ENCODE results near the gene UBE2G1.

Gene UBE2G1

GRCh38 chr17:4247361-4247970 lies 119.0 kb downstream of the UBE2G1 start:
- DNase-seq (ENCODE audit: low spot score) = no peak

DNA sequence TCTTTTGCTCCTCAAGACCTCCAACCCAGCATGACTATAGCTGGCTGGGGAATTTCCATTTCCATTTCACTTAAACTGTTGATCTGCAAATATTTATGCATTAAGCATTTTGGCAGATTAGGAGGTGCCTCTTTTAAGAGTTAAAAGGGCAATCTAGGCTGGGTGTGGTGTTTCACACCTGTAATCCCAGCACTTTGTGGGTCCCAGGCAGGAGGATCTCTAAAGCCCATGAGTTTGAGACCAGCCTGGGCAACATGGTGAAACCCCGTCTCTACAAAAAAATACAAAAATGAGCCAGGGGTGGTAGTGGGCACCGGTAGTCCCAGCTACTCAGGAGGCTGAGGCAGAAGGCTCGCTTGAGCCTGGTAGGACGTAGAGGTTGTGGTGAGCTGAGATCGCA lies 119.8 kb downstream of the UBE2G1 start:
- DNase-seq (ENCODE audit: low spot score) = no peak

- no peak for DNase-seq (ENCODE audit: low spot score)
Measured at GRCh38 chr17:4241535-4241934, 124.9 kb downstream of the UBE2G1 start.

DNA sequence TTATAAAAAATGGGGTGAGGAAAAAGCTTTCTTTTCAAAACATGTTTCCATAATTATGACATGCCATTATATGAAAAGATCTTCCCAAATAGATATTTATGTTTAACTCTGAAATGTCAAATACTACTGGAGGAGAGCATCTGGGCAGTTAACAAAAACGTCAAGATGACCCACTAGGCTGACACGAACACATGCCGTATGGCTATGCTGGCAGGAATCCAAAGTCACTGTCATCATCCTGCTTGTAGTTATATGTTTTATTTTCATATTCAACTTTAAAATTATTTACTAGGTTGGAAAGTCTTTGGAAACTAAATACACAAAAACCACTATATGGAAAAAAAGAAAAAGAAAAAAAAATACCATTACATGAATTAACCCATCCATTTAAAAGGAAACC lies 130.0 kb downstream of the UBE2G1 start:
- no peak for DNase-seq (ENCODE audit: low spot score)

DNA sequence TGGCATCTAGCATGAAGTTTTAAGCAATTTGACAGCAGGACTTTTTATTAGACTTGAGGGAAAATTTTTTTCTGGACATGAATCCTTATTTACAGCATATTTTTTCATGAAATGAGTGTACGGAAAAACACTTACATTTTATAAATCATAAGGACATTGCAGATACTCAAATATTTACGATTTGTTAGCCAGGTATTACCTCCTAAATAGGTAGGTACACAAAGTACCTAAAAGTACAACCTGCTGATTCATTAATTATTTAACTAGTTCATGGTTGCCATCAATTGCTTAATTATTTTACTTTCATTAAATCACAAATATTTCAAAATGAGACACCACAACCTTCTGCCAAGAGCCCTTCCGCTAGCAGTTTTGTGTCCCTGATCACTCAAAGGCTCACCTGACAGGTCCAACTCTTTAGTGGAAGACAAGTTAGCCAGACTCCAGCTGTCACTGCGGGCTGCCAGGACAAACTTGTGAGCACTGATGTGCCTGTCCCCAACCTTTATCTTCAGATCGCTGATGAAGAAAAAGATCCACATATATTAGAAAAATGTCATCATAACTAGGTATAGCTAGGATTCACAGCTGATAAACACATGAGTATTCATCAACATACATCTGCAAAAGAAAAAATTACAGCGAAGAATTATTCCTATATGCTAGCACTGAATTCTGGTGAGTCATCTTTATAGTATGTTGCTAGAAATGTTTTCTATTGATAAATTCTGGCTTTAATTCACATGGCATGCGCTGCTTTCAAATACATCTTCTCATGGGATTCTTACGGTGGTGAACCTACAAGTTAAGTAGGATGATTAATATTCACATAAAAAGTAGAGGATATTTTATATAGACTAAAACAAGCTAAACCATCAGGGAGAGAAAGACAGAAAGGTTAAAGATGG lies 130.8 kb downstream of the UBE2G1 start:
- DNase-seq (ENCODE audit: low spot score) = no peak

GRCh38 chr17:4234401-4234800 lies 132.1 kb downstream of the UBE2G1 start:
- no peak for DNase-seq (ENCODE audit: low spot score)

GRCh38 chr17:4233668-4234258 lies 132.7 kb downstream of the UBE2G1 start:
- DNase-seq (ENCODE audit: low spot score) = no peak

- DNase-seq (ENCODE audit: low spot score) = peak; percentile 62
Measured at GRCh38 chr17:4232168-4232813, 134.2 kb downstream of the UBE2G1 start.

DNA sequence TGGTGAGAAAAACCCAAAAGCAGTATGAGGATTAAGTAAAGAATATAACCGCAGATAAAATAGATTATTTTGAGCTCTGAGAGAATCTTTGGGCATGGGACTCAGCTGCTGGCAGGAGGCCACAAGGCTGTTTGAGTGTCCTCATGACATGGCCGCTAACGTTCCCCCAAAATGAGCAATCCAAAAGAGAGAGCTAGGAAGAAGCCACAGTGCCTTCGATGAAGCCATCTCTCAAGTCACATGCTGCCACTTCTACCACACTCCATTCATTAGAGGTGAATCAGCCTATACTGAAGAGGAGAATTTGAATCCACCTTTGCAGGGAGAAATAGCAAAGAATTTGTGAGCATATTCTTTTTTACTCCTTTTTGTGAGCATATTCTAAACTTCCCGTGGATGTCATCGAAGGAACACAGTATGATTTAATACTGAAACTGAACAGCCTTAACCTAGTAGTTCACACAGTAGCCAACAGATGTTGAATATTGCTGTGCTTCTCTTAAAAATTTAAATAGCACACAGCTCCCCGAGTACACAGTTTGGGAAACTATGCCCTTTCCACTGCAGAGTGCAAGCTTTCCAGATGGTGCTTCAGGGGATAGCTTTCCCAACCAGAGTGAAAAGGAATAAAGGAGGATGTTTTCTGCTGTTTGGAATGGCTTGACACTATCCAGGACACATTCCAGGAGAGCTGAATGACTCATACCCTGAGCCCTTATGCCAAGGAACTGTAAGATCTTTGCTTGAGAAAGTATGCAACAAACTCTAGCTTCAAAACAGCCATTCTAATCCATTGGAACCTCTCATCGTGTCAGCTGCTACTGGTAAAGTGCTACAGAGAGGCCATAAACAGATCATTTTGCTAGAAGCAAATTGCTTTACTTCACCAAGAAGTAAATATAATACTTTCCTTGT lies 136.6 kb downstream of the UBE2G1 start:
- DNase-seq (ENCODE audit: low spot score) = peak; percentile 86

DNA sequence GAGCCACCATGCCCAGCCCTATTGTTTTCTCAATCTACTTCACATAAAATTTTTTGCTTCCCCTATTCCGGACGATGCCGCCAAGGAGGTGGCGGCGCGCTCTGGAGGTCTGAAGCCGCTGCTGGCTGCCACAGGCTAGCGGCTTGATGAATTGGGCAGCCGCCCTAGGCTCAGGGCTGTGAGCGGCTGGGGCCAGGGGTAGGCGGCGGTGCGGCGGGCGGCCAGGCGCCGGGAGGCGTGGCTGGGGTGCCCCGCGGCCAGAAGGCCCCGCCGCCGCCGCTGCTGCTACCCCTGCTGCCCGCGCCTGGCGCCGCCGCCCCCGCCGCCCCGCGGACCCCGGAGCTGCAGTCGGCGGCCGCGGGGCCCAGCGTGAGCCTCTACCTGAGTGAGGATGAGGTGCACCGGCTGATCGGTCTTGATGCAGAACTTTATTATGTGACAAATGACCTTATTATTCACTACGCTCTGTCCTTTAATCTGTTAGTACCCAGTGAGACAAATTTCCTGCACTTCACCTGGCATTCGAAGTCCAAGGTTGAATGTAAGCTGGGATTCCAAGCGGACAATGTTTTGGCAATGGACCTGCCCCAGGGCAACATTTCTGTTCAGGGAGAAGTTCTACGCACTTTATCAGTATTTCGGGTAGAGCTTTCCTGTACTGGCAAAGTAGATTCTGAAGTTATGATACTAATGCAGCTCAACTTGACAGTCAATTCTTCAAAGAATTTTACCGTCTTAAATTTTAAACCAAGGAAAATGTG lies 144.4 kb downstream of the UBE2G1 start:
- no peak for DNase-seq (ENCODE audit: low spot score)

GRCh38 chr17:4221163-4221562 lies 145.3 kb downstream of the UBE2G1 start:
- no peak for DNase-seq (ENCODE audit: low spot score)

GRCh38 chr17:4220655-4221054 lies 145.8 kb downstream of the UBE2G1 start:
- no peak for DNase-seq (ENCODE audit: low spot score)
